HG03025 (cell line): Measurements from ENCODE around the gene CD69.
"Not testable (repeated sequence)": the region's sequence is repeated elsewhere in the genome, so short reads cannot be mapped to it uniquely, and the experiment has no call there.

Experiments used
- ATAC-seq: cut with Tn5 transposase; IDR thresholded peaks from one replicate; pipeline ENCODE4 v1.9.1; 2021; ENCODE audit warnings: mild to moderate bottlenecking, moderate library complexity; ENCODE audit not compliant: unreplicated experiment, low FRiP score

The CD69 gene

DNA sequence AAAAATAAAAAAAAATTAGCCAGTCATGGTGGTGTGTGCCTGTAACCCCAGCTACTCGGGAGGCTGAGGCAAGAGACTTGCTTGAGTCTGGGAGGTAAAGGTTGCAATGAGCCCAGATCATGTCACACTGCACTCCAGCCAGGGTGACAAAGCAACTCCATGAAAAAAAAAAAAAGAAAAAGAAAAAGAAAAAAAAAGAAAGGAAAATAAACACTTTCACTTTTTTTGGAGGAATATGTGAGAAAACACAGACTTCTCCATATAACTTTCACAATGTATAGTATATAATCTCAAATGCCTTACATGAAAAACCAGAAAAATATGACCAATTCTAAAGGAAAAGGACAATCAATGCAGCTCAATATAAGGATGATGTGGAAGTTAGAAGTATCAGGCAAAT lies 36.7 kb downstream of the CD69 start:
- no peak for ATAC-seq

DNA sequence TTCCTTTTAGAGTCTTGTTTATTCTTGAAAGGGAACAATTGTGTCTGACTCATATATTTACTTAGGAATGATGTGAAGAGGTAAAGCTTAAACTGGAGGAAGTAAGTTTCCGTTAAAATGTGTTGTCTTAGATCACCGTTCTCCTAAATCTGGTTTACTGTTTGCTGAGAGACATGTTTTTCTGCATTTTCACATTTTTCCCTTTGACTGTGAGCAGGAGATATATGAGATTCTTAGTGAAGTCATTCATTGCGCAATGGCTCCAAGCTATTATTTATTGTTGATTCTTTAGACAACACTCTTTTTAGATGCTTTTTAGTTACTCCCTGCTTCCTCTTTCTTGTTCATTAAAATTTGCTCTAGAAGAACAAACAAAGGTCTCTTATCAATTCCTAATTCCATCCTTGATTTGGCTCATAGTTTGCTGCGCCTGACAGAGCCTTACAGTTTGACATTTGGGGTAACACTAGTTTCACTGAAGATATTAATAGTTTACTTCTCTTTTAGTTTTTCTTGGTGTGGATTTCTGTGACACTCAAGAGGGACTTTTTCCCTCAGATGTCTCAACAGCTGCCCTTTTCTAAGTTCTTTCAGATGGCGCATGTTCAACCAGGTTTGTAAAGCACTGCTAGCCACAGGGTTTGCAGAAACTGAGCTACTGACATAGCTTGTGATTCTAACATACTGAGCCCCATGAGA lies 39.2 kb downstream of the CD69 start:
- ATAC-seq = peak; percentile 47

DNA sequence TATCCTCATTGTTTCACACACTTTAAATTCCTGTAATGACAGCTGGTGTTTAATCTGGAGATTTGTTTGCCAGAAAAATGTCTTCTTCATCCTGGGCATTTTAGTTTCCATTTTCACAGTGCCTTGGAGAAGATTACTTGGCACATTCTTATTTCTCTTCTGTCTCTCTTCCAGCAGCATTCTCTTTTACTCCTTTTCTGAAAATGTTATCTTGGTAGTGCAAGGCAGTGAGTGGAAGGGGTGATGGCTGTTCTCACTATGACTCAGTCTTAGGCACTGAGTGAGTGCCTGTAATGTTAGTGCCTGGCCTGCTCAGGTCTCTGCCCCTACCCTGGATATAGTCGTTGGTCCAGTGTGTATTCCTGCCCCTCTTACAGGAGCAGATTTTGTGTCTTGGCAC lies 40.9 kb downstream of the CD69 start:
- ATAC-seq = no peak

DNA sequence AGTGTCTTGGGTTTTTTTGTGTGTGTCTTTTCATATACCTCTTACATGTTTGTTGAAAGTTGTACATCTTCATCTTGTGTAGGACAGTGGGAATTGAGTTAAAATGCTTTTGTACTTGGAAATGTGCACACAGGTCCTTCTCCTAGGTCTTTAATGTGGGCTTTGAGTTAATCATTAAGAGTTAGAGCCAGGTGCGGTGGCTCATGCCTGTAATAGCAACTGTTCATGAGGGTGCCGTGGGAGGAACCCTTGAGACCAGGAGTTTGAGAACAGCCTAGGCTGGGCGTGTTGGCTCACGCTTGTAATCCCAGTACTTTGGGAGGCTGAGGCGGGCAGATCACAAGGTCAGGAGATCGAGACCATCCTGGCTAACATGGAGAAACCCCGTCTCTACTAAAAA lies 41.7 kb downstream of the CD69 start:
- ATAC-seq = no peak

DNA sequence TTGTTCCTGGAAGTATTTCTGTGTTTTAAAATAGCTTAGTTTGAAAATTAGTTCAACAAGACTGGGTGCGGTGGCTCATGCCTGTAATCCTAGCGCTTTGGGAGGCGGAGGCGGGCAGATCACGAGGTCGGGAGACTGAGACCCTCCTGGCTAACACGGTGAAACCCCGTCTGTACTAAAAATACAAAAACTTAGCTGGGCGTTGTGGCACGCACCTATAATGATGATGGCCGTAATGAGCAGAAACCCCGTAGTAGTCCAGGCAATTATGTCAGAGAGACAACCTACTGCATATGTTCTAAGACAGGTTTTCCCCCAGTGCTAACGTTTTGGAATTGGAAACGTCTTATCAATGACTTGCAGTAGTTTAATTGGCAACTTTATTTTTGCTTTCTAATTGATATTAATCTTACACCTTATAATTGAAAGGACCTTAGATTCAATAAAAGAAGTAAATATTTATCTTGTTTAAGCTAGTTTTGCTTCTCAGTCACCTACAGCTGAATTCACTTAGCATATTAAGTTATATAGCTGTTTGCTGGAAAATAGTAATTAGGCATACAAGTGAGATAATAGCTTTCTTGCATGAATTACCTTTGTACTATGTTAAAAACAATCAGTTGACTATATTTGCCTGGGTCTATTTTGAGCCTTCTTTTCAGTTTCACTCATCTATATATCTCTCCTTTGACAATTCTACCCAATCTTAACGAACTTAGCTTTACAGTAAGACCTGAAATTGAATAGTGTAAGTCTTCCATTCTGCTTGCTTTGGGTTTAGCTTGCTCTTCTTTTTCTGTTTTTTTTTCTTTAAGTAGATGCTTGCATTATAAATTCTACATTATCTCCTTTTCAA lies 43.4 kb downstream of the CD69 start:
- no peak for ATAC-seq

DNA sequence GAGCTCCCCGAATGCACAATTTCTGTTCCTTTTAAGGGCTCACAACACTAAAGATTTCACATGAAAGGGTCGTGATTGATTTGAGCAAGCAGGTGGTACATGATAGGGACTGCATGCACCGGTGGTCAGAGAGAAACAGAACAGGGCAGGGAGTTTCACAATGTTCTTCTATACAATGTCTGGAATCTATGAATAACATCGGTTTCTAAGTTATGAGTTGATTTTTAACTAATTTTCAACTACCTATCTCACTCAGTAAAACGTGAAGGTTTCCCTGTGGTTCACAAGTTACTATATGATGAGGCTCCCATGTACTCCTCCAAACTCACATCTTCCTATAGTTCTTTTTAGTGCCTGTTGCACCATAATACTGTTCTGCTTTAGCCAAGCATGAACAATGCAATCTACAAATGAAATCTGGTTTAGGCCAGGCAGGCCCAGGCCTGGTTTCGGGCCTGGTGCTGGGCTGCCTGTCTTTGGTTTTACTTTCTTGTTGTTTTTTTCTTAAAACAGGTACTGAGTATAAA lies 47.6 kb downstream of the CD69 start:
- ATAC-seq = peak; percentile 63

DNA sequence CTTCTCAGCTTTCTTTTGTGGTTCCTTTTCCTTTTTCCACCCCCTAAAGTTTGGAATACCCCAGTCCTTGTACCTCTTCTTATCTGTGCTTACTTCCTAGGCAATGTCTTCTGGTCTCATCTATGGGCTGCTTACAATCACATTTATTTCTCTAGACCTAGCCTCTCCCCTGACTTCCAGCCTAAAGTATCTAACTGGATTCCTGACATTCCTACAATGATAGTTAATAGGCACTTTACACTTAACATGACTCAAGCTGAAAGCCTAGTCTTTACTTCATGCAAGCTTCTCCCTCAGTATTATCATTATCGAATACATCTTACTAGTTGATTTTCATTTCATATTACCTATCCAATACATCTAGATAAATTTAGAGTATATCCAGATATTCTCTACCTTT lies 49.0 kb downstream of the CD69 start:
- no peak for ATAC-seq

DNA sequence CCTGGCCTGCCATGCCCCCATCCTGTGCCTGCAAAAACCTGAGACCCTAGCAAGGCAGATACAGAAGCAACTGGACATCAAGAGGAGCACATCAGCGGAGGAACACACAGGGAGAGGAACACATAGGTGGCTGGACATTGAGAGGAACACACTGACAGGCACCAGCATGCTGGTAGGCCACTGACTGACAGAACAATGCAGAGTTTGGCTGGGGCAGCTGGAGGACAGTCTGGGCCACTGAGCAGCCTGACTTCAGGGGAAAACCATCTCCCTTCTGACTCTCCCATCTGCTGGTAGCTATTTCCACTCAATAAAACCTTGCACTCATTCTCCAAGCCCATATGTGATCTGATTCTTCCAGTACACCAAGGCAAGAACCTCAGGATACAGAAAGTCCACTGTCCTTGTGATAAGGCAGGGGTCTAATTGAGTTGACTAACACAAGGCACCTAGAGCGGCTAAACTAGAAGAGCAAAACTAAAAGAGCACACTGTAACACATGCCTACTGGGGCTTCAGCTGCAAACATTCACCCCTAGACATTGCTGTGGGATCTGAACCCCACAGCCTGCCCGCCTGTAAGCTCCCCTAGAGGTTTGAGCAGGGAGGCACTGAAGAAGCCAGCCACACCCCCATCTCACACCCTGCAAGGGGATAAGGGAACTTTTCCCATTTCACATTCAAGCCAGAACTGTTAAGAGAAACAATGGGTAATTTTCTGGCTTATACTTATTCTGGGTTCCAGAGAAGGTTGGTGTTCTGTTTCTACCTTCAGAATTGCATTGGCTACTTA lies 49.9 kb downstream of the CD69 start:
- ATAC-seq = no peak

DNA sequence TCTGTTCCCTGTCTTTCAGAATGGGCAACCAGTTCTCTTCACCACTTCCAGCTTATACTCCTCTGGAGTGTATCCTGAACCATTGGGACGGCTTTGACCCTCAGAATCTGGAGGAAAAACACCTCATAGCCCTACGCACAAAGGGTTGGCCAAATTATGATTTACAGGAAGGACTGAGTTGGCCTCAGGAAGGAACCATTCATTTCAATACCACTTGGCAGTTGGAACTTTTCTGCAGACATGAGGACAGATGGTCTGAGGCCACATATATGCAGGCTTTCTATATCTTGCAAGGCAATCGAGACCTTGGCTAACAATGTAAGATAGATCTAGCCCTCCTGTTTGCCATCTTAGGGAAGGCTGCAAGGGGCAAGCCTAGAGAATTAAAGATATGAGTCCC lies 51.8 kb downstream of the CD69 start:
- ATAC-seq = no peak

DNA sequence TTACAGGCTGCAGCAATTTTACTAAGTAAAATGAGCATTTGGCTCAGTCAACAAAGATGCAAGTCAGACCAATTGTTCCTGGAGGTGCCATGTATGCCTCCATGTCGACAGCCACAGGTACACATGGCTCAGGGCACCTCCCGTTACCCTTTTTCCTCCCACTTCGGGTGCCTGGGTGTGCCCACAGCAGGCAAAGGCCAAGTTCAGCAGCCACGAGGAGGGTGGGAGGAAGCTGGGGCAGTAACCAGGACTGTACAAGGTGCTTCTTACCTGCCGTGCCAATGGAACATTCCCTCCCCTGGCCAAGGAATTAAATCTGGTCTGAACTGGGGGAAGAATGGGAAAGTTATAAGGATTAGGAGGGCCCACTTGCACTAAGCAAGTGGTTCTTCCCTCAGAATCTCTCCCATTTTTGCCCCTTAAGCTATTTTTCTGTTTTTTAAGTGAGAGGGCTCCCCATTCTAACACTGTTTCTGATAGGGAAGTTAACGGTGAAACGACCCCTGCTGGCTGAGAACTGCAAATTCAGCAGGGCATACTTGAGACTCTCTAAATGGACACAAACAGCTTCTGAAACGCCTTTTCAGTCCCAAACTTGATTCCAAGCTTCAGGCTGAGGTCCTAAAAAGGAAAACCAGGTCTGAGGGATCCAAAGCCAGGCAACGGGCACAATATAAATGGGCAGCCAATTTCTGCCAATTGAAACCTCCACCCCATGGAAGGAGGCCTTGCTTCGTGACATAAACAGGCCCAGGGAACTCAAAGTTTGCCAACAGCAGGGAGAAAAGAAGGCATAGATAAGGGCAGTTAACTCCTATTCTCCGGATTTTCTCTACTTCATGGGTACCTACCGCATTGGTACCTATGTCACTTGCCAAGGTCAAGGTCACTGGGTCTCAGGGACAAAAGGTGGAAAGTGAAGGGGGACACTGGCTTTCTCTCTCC lies 52.6 kb downstream of the CD69 start:
- ATAC-seq = no peak

DNA sequence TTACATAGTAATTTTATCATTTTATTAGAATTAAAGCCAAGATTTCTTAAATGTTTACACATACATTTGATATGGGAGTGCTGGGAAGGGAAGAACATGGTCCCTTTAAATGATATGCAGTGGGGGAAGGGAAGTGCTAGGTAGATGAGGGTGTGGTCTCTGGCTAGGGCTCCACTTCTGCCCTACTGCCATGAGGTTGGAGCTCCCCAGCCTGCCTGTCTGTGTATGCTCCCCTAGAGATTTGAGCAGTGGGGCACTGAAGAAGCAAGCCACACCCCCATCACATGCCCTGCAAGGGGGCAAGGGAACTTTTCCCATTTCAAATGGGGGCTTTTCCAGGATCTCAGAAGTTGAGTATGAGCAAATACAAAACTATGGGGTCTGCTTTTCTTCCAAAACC lies 53.3 kb downstream of the CD69 start:
- ATAC-seq = no peak

DNA sequence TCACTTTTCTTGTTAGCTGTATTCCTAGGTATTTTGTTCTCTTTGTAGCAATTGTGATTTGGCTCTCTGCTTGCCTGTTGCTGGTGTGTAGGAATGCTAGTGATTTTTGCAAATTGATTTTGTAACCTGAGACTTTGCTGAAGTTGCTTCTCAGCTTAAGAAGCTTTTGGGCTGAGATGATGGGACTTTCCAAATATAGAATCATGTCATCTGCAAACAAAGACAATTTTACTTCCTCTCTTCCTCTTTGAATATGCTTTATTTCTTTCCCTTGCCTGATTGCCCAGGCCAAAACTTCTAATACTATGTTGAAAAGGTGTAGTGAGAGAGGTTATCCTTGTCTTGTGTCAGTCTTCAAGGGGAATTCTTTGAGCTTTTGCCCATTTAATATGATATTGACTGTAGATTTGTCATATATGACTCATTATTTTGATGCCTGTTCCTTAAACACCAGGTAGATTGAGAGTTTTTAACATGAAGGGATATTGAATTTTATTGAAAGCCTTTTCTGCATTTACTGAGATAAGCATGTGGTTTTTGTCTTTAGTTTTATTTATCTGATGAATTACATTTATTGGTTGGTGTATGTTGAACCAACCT lies 54.5 kb downstream of the CD69 start:
- no peak for ATAC-seq

DNA sequence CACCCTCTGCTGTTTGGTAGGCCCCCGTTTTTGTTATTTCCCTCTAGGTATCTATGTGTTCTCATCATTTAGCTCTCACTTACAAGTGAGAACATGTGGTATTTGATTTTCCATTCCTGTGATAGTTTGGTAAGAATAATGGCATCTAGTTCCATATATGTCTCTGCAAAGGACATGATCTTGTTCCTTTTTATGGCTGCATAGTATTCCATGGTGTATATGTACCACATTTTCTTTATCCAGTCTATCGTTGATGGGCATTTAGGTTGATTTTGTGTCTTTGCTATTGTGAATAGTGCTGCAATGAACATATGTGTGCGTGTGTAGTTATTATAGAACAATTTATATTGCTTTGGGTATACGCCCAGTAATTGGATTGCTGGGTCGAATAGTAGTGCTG lies 56.1 kb downstream of the CD69 start:
- not testable (repeated sequence) for ATAC-seq
